GM19372 (cell line): ENCODE data around the gene GPR107.

Experiments used
- ATAC-seq: cut with Tn5 transposase; IDR thresholded peaks from one replicate; pipeline ENCODE4 v1.9.1; 2021; ENCODE audit warnings: mild to moderate bottlenecking, low read depth, moderate library complexity; ENCODE audit not compliant: unreplicated experiment

The GPR107 gene

DNA sequence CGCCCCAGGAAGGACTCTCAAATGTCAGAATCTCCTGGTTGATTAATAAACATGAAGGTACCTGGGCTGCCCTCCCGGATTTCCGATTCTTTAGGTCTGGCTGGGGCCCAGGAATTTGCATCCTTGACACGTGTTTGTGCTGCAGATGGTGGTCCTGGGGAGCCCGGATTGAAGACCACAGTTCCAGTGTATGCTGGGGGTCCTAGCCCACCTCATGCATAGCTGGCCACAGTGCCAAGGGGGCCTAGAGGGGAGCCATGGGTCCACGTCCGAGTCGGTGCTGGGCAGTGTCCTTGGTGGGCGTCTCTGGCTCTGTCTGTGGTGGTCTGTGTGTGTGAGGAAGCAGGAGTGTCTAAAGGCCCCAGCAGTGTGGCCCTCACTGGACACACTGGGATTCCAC, 121.6 kb downstream of the GPR107 start:
- ATAC-seq: no peak

DNA sequence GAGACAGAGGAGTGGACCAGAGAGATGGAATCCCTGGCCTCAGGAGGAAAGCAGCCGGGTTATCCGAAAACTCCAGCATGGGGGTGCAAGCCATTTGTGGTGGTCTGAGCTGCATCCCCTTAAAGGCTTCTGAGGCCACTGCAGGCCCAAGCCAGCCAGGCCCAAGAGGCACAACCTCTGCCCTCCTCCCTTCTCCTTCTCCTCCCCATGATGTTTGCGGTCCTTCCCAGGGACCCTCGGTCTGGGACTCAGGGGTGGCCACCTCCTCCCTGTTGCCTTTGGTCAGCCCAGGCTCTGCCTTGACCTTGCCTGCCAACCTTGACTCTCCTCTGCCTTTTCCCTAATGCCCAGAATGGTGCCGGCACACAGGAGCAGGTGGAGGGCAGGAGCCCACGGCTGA, 123.1 kb downstream of the GPR107 start:
- no peak for ATAC-seq

DNA sequence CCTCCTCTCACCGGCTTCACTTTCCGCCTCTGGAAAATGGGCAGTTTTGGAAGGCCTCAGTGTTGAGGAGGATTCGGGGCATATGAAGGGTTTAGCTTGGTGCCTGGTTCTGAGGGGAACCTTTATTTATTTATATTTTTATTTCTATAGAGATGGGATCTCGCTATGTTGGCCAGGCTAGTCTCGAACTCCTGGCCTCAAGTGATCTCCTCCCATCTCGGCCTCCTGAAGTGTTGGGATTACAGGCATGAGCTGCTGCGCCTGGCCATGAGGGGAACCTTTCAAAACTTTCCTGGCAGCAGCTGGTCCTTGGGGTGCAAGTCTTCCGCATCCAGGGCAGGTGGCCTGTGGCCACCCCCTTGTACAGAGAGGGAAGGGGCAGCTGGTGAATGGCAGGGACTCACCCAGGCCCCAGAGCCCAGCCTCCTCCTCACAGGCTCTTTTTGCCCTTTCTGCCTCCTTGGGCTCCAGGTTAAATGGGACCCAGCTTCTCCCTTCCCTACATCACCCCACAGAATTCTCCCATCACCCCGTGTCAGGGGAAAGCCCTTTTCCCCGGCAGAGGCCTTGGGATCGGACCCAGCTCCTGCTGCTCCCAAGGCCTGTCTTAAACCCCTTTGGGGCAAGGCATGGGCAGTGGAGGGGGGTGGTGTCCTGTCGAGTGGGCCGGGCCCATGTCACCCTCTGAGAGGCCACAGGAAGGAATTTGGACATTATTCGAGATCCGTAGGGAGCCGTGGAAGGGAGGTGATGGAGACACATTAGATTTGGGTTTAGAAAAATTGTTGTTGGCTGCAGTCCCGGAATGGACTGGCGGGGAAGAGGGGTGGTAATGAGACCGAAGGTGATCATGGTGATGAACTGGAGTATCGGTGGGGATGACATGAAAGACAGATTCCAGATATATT, 124.4 kb downstream of the GPR107 start:
- ATAC-seq: no peak

DNA sequence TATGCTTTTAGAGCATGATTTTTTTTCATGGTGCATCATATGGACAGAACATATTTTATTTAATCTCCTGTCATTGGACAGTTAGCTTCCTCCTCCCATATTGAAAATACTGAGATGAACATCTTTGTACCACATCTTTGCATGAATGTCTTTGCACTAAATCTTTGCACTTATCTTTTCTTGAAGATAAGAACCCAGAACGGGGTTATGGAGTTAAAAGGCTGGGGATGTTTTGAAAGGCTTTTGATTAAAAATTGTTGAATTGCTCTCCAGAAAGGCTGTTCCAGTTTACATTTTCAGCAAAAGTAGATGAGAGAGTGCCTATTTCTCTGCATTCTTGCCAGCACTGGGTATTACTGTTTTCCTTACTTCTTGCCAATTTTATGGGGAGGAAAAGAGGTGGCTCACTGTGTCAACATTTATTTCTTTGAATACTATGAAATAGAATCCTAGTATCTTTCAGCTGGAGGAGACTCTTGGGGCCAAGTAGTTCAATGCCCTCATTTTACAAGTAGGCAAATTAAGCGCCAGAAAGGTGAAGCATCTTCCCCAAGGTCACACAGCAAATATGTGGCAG, 125.7 kb downstream of the GPR107 start:
- ATAC-seq: no peak

DNA sequence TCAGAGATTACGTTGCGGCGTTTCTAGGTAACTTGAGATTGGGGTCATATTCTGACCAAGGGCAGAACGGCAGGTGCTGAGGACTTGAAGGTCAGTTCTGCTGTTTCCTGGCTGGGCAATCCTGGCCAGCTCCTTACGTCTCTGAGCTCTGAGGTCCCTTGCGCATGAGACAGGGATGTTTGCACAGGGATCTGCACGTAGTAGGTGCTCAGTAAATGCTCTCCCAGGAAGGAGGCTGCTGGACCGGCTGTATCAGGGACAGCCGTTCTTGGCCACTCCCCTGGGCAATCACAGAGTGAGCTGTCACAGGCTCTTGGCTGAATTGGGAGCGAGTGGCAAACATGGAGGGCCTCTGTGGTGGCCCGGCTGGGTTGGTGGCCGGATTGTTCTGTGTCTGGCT, 126.8 kb downstream of the GPR107 start:
- no peak for ATAC-seq

- no peak for ATAC-seq
Measured at GRCh38 chr9:130181678-130182380, 128.1 kb downstream of the GPR107 start.

DNA sequence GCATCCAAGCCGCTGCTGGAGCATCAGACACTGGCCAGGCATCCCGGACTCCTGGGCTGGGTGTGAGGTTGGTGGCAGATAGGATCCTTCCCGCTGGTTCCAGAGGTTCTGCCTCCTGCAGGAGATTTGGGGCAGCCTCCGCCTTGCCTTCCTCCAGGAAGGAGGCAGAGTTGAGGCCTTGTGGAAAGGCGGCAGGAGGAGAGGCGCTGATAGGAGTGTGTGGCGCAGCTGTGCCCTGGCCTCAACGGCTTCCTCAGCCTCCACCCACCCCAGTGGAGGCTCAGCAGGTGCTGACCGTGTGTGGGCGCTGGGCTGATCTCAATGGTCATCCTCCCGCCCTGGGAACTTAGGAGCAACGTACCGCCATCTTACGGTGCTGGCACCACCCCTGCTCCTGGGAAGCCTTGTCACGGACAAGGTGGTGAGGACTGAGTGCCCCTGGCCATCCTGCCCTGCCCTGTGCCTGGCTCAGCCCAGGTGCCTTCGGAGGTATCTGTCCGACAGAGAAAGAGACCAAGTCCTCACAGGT, 128.7 kb downstream of the GPR107 start:
- ATAC-seq: no peak

DNA sequence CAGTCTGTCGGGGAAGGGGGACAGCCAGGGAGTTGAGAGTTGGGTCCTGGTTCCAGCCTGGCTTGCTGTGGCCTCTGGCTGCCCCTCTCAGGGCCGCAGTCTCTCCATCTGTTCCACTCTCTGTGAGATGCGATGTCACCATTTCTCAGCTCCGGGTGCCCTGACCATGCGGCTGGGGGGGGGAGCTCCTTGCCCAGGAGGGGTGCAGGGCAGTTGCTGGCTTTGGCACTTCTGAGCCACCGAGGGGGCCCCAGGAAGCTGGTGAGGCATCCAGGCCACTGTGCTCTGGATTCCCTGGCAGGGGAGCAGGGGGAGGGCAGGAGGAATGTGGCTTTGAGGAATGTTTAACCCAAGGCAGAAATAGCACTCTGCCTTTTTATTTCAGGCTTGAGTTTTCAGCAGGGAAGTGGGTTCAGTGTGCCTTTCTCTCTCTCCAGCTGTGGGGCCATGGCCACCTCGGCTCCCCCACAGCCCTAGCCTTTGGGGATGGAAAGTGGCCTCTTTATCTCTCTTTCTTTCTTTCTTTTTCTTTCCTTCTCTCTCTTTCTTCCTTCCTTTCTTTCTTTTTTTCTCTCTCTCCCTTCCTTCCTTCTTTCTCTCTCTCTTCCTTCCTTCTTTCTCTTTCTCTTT, 129.5 kb downstream of the GPR107 start:
- ATAC-seq: no peak

DNA sequence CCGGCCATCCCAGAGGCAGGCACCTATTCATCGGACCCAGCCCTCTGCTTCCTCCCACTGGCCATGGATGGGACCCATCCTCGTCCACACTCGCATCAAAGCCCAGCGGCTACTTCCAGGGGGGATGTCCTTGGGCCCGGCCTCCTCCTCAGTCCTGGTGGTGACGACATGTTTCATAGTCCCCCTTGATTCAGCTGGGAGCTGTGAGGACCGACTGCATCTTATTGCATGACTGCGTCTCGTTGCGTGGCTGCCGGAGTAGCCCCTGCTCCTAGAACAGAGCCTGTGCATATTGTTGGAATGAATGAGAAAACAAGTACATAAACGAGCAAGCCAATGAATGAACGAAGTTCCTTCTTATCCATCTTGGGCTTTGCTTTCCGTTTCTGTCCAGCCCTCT, 131.3 kb downstream of the GPR107 start:
- no peak for ATAC-seq

DNA sequence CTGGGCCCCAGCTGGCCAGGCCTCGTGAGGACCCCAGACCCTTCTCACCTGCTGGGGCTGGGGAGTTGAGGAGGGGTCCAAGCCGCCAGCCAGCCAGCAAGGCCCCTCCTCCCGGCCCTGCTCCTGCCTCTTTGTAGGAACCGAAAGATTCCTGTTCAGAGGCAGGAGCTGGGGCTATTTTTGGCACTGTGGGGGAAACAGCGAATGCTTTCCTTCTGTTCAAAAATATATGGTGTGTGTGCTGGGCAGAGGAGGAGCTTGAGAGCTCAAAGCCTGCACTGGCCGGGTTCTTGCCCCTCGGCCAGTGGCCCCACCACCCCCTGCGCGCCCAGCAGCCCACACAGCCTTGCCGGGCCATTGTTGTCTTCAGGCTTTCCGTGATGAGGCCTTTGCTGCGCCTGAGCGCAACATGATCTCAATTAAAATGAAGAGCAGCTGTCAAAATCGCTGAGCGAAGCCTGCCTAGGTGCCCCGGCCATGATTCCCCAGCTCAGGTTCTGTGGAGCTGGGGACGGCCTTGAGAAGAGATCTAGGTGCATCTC, 131.9 kb downstream of the GPR107 start:
- no peak for ATAC-seq

GRCh38 chr9:130186051-130186450, 132.3 kb downstream of the GPR107 start:
- ATAC-seq: no peak

DNA sequence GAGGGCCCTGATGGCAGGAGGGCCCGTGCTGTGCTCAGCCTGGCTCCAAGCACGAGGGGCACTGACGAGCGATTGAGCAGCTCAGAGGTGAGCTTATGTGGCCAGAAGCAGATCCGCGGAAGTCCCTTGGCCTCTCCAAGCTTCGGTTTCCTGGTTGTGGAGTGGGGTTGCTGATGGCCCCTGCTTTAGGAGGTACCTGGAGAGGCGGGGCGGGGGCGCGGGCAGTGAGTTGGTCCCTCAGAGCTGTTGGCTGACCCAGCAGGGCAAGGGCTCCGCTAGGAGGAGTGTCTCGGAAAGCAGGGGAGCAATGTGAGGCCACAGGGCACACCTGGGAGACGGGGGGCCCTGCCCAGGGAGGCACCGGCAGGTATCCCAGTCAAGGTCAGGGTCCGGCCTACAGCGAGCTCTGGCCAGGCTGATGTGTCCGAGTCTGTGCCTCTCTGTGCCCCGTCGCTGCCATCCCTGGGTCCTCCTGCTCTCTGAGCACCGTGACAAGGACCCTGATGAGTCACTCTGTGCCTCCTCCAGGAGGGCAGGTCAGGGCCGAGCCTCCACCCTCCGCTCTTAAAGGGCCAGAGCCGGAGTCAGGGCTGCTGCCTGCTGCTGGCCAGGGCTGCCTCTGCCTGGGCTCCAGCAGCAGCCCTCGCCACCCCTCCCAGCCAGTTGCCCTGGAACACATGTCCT, 133.3 kb downstream of the GPR107 start:
- no peak for ATAC-seq

DNA sequence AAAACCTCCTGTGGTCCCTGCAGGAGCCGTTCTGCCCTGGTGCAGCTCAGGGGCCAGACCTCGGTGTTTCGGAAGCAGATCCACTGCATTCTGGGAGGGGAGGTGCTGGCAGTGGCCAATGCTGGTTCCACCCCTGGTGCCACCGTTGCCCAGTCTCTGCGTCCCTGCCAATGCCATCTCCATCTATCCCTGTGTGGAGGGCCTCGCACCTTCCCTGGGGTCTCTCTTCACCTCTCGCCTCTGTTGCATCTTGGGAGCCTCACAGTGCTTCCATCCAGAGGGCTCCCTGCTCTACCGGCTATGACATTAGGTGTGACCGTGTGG, 133.8 kb downstream of the GPR107 start:
- ATAC-seq: no peak

- ATAC-seq: no peak
Measured at GRCh38 chr9:130188860-130189481, 135.3 kb downstream of the GPR107 start.
